Upper lobe of right lung (tissue), 1 donor: ENCODE data around the gene AK2. TPM values are rescaled to one million over a fixed set of nuclear protein-coding genes. Genes with fewer than 3 reads are reported as not detected.
A peak's percentile ranks its signal among the peaks of the same experiment; 100 is the strongest.
"Not testable (repeated sequence)": the region's sequence is repeated elsewhere in the genome, so short reads cannot be mapped to it uniquely, and the experiment has no call there.

ENCODE experiments used
- ATAC-seq: fragments of 200-7000 bp; cut with Tn5 transposase; one replicate; pipeline ENCODE4 v1.9.1; 2020; ENCODE audit warnings: mild to moderate bottlenecking, moderate library complexity
- DNase-seq: peaks from one replicate; pipeline ENCODE4 v3.0.0-alpha.2; 2020
- H3K27ac ChIP-seq: fragments of 200-600 bp; one replicate; pipeline ENCODE4 v1.8.0; 2022
- H3K27me3 ChIP-seq: fragments of 200-600 bp; one replicate; pipeline ENCODE4 v1.8.0; 2022; ENCODE audit warnings: mild to moderate bottlenecking
- H3K36me3 ChIP-seq: fragments of 200-600 bp; one replicate; pipeline ENCODE4 v1.8.0; 2022
- H3K4me1 ChIP-seq: fragments of 200-600 bp; one replicate; pipeline ENCODE4 v1.8.0; 2022
- H3K4me3 ChIP-seq: fragments of 200-600 bp; one replicate; pipeline ENCODE4 v1.8.0; 2022; ENCODE audit warnings: mild to moderate bottlenecking
- H3K9me3 ChIP-seq: fragments of 200-600 bp; one replicate; pipeline ENCODE4 v1.8.0; 2022
- intact Hi-C: fragments of 100-400 bp; cut with DNase I; formaldehyde crosslinking; loops from one replicate; pipeline ENCODE4 v1.11.0; 2022
- total RNA-seq: library from RNA; stranded (reverse); fragmentation: NEBNext Ultra II Directional; extraction: Animal tissue kit (Norgen Biotek cat#: 25700); gene quantifications from one replicate; pipeline ENCODE4 v1.2.1, GENCODE V29; 2021
- TF ChIP-seq, protein P1 (sequence below): fragments of 200-600 bp; IDR thresholded peaks from one replicate; pipeline ENCODE4 v1.8.0; 2022; ENCODE audit warnings: antibody characterized with exemption
- donor health status: DM: no; HTN: yes; CAD: no; lungs with severe emphysema.

The AK2 gene
- total RNA-seq, 1 donor from 2014 or later, result 106 TPM

DNA sequence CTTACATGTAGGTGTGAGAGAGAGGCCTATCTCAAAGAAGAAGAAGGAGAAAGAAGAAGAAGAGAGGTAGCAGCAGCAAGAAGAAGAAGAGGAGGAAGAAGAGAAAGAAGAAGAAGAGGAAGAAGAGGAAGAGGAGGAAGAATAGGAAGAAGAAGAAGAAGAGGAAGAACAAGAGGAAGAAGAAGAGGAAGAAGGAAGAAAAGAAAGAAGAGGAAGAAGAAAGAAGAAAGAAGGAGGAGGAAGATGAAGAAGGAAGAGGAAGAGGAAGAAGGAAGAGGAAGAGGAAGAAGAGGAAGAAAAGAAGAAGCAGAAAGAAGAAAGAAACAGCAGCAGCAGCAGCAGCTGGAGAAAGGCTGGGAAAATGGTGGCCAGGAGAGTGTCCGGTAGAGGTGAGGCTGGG lies 33.9 kb upstream of the AK2 start:
- Histone ChIP-seq H3K4me1 (no peaks in the 10 kb centered on the region), H3K36me3 (no peaks in the 10 kb centered on the region), H3K9me3 (no peaks in the 10 kb centered on the region), H3K27me3 (no peaks in the 10 kb centered on the region), H3K27ac (no peak overlapping the region), H3K4me3 (no peak overlapping the region)
- intact Hi-C loops, result no loop called here
- ATAC-seq, result no peak
- TF ChIP-seq, protein P1, sequence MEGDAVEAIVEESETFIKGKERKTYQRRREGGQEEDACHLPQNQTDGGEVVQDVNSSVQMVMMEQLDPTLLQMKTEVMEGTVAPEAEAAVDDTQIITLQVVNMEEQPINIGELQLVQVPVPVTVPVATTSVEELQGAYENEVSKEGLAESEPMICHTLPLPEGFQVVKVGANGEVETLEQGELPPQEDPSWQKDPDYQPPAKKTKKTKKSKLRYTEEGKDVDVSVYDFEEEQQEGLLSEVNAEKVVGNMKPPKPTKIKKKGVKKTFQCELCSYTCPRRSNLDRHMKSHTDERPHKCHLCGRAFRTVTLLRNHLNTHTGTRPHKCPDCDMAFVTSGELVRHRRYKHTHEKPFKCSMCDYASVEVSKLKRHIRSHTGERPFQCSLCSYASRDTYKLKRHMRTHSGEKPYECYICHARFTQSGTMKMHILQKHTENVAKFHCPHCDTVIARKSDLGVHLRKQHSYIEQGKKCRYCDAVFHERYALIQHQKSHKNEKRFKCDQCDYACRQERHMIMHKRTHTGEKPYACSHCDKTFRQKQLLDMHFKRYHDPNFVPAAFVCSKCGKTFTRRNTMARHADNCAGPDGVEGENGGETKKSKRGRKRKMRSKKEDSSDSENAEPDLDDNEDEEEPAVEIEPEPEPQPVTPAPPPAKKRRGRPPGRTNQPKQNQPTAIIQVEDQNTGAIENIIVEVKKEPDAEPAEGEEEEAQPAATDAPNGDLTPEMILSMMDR, result no peak
- no peak for DNase-seq

DNA sequence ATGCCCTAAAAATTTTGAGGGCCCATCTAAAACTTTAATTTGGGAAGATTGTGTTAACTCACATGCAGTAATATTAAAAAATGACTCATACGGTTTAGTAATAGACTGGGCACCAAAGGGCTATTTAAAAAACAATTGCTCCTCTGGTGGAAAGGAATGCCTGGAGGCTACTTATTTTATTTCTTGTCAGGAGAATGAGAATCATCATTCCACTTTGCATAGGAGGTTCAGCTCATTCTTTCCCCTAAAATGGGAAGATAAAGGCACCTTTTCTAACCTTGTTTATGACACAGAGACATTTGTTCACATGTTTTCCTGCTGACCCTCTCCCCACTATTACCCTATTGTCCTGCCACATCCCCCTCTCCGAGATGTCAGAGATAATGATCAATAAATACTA lies 31.4 kb upstream of the AK2 start:
- peaks cover 16% of the 10 kb centered on the region for H3K9me3 ChIP-seq
- H3K36me3 ChIP-seq, H3K27ac ChIP-seq, DNase-seq, ATAC-seq, intact Hi-C loops, H3K27me3 ChIP-seq, H3K4me1 ChIP-seq, H3K4me3 ChIP-seq: not testable (repeated sequence)

DNA sequence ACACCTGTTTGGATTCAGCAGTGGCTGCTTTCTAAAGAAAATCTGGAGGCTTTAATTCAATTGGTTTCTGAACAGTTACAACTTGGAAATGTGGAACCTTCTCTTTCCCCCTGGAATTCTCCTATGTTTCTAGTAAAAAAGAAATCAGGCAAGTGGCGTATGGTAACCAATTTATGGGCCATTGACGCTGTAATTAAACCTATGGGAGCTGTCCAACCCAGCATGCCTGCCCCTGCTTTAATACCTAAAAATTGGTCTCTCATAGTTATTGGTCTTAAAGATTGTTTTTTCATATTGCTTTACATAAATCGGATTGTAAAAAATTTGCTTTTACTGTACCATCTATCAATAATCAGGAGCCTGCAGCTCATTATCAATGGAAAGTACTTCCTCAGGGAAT lies 29.8 kb upstream of the AK2 start:
- H3K27me3 ChIP-seq, DNase-seq, H3K27ac ChIP-seq, H3K4me3 ChIP-seq, ATAC-seq, intact Hi-C loops, H3K36me3 ChIP-seq, H3K4me1 ChIP-seq: not testable (repeated sequence)
- peaks cover 21% of the 10 kb centered on the region for H3K9me3 ChIP-seq

DNA sequence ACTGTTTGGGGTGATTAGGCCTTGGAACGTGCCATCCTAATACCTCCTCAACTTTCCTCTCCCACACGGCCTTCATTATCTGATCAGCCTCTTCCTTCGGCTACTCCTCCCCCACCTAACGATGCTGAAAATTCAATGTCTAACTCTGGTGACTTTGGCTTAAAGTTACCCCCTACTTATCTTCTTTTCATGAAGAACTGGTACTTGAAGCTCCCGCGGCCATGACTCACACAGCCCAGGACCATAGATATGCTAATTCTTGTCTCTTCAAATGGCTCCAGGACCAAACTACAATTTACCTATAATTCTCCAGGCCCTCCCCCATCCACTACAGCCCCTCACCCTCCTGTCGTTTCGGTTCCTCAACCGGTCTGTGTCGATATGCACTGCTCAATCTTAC lies 28.6 kb upstream of the AK2 start:
- intact Hi-C loops, result no loop called here
- TF ChIP-seq, protein P1, result no peak
- H3K27me3 ChIP-seq, result no peaks in the 10 kb centered on the region
- no peaks in the 10 kb centered on the region for H3K36me3 ChIP-seq
- H3K9me3 ChIP-seq, result peaks cover 21% of the 10 kb centered on the region
- H3K27ac ChIP-seq, result no peak overlapping the region
- no peak for DNase-seq
- no peaks in the 10 kb centered on the region for H3K4me1 ChIP-seq
- ATAC-seq, result no peak
- H3K4me3 ChIP-seq, result no peak overlapping the region

DNA sequence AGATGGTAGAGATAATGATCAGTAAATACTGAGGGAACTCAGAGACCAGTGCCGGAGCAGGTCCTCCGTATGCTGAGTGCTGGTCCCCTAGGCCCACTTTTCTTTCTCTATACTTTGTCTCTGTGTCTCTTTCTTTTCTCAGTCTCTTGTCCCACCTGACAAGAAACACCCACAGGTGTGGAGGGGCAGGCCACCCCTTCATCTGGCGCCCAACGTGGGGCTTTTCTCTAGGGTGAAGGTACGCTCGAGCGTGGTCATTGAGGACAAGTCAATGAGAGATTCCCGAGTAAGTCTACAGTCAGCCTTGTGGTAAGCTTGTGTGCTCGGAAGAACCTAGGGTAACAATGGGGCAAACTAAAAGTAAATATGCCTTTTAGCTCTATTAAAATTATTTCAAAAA lies 27.6 kb upstream of the AK2 start:
- H3K27me3 ChIP-seq, ATAC-seq, H3K36me3 ChIP-seq, DNase-seq, intact Hi-C loops, H3K4me3 ChIP-seq, H3K4me1 ChIP-seq, H3K27ac ChIP-seq: not testable (repeated sequence)
- peaks cover 21% of the 10 kb centered on the region for H3K9me3 ChIP-seq

DNA sequence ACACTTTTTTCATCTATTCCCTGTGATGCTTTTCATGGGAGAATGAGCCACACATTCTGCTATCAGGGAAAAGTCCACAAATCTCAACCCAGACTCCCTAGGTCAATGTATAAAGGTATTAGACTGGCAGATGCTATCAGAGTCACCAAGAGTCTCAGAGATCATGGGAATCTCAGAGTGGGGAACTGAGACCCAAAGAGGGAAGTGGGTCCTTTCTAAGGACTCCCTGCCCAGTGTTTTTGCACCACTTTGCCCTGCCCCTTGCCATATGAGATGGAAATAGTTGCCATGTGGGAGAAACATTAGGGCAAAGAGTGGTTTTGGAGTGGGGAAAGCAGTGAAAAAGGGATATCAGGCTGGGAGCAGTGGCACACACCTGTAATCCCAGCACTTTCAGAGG lies 25.2 kb upstream of the AK2 start:
- no peaks in the 10 kb centered on the region for H3K36me3 ChIP-seq
- TF ChIP-seq, protein P1, result no peak
- intact Hi-C loops, result no loop called here
- ATAC-seq (peak; percentile 66), DNase-seq (no peak)
- H3K27ac ChIP-seq, result no peak overlapping the region
- H3K4me1 ChIP-seq, result no peaks in the 10 kb centered on the region
- H3K4me3 ChIP-seq, result no peak overlapping the region
- H3K9me3 ChIP-seq, result peaks cover 21% of the 10 kb centered on the region
- H3K27me3 ChIP-seq, result no peaks in the 10 kb centered on the region

DNA sequence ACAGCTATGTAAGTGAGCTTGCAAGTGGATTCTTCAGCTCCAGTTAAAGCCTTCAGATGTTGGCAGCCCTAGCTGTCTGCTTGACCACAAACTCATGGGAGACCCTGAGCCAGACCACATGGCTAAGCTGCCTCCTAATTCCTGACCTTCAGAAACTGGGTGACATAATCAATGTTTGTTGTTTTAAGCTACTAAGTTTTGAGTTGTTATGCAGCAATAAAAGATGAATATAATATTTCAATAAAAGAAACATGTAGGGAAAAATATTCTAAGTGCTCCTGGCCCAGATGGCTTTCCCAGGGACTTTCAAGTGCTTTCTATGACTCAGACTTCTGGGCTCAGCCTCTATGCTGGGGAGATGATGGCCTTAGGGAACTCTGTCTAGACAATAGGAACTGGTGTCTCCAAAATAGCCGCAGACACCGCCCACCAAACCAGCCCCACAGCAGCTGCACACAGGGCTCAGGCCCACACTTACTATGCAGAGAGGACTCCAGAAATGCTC lies 23.9 kb upstream of the AK2 start:
- peaks cover 21% of the 10 kb centered on the region for H3K9me3 ChIP-seq
- no peaks in the 10 kb centered on the region for H3K27me3 ChIP-seq
- intact Hi-C loops, result no loop called here
- no peaks in the 10 kb centered on the region for H3K4me1 ChIP-seq
- ATAC-seq (peak; percentile 88), DNase-seq (peak; percentile 69)
- H3K4me3 ChIP-seq, result no peak overlapping the region
- TF ChIP-seq, protein P1, result no peak
- no peaks in the 10 kb centered on the region for H3K36me3 ChIP-seq
- H3K27ac ChIP-seq, result no peak overlapping the region
